C4-2B (cell line): ENCODE results near the gene CRK.
"Not testable (repeated sequence)": the region's sequence is repeated elsewhere in the genome, so short reads cannot be mapped to it uniquely, and the experiment has no call there.

Source experiments
- H3K27ac ChIP-seq: fragments of 450-650 bp; 2 replicates; pipeline ENCODE4 v1.5.1; 2017
- ZFX ChIP-seq: fragments of 450-650 bp; IDR thresholded peaks from 2 replicates; pipeline ENCODE4 v1.6.1; 2017
- TF ChIP-seq, protein P1 (sequence below): fragments of 450-650 bp; conservative IDR thresholded peaks from 2 replicates; pipeline ENCODE4 v1.5.1; 2017; ENCODE audit warnings: mild to moderate bottlenecking

CRK gene

GRCh38 chr17:1386265-1386664 lies 69.8 kb downstream of the CRK start:
- no peak overlapping the region for H3K27ac ChIP-seq
- no peak for TF ChIP-seq ZFX
- TF ChIP-seq, protein P1, sequence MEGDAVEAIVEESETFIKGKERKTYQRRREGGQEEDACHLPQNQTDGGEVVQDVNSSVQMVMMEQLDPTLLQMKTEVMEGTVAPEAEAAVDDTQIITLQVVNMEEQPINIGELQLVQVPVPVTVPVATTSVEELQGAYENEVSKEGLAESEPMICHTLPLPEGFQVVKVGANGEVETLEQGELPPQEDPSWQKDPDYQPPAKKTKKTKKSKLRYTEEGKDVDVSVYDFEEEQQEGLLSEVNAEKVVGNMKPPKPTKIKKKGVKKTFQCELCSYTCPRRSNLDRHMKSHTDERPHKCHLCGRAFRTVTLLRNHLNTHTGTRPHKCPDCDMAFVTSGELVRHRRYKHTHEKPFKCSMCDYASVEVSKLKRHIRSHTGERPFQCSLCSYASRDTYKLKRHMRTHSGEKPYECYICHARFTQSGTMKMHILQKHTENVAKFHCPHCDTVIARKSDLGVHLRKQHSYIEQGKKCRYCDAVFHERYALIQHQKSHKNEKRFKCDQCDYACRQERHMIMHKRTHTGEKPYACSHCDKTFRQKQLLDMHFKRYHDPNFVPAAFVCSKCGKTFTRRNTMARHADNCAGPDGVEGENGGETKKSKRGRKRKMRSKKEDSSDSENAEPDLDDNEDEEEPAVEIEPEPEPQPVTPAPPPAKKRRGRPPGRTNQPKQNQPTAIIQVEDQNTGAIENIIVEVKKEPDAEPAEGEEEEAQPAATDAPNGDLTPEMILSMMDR, result no peak

GRCh38 chr17:1385861-1386260 lies 70.2 kb downstream of the CRK start:
- H3K27ac ChIP-seq, result no peak overlapping the region
- TF ChIP-seq ZFX, result no peak
- TF ChIP-seq, protein P1, result no peak

DNA sequence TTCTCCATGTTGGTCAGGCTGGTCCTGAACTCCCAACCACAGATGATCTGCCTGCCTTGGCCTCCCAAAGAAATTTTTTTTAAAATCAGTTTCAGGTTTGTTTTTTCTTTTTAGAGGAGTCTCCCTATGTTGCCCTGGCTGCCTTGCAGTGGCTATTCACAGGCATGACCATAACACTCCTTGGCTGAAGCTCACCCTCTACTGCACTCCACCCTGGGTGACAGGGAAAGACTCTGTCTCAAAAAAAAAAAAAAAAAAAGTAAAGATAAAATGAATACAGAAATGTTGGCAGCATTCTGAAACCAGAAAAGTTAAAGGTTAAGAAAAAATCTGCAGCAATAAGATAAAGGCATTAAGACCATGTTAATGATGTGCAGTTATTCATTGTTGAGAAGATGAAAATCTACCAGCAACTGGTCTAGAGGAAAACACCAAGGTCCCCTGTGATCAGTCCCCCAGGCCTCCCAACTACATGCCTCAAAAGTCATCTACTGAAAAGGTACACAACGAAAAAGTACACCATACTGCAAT lies 71.1 kb downstream of the CRK start:
- no peak for TF ChIP-seq ZFX
- TF ChIP-seq, protein P1, result no peak

DNA sequence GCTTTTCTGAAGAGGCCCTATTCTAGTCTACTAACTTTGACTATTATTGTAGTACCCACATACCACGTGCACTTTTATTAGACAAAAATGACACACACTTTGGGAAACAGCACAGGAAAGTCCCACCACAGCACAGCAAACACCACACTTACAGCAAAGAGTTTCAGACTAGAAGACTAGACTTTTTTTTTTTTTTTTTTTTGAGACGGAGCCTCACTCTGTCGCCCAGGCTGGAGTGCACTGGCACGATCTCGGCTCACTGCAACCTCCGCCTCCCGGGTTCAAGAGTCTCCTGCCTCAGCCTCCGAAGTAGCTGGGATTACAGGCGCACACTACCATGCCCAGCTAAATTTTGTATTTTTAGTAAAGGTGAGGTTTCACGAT lies 76.1 kb downstream of the CRK start:
- TF ChIP-seq, protein P1, result no peak
- no peak for TF ChIP-seq ZFX
- no peak overlapping the region for H3K27ac ChIP-seq

More for the DNA sequence above, 71.1 kb downstream of the CRK start:
- H3K27ac ChIP-seq, result no peak overlapping the region

DNA sequence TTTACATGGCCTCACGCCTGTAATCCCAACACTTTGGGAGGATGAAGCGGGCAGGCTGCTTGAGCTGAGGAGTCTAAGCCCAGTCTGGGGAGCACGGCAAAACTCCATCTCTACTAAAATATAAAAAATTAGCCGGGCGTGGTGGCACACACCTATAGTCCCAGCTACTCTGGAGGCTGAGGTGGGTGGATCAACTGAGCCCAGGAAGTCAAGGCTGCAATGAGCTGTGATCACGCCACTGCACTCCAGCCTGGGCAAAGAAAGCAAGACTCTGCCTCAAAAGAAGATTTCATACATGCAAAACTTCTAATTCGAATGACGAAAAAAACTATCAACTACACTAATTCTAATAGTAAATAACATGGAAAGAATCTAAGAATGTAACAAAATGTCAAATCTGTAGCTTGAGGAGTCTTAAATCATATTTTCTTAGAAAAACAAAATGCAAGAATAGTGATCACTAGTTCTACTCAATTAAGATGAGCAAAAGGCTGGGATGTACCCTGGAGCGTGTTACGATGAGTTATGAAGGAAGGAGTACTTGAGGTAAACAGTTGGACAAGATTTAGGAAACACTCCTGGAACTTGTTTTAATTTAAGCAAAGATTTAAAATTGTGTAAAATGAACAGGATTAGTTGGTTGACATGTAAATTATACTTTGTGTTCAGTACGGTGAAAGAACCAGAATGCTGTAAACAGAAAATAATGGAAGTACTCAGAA lies 76.7 kb downstream of the CRK start:
- TF ChIP-seq, protein P1, result no peak
- TF ChIP-seq ZFX, result no peak
- H3K27ac ChIP-seq, result no peak overlapping the region

- not testable (repeated sequence) for H3K27ac ChIP-seq
Observed at GRCh38 chr17:1378476-1378860, 77.6 kb downstream of the CRK start.

- TF ChIP-seq, protein P1, result no peak
- no peak for TF ChIP-seq ZFX
- peak overlapping the region; percentile 22 for H3K27ac ChIP-seq
Observed at GRCh38 chr17:1377334-1377733, 78.7 kb downstream of the CRK start.

- TF ChIP-seq, protein P1, result no peak
- no peak for TF ChIP-seq ZFX
- no peak overlapping the region for H3K27ac ChIP-seq
Observed at GRCh38 chr17:1376061-1376460, 80.0 kb downstream of the CRK start.
